ENCODE data around the gene LILRB4.
"Not testable (repeated sequence)": the region's sequence is repeated elsewhere in the genome, so short reads cannot be mapped to it uniquely, and the experiment has no call there.

LILRB4 gene

DNA sequence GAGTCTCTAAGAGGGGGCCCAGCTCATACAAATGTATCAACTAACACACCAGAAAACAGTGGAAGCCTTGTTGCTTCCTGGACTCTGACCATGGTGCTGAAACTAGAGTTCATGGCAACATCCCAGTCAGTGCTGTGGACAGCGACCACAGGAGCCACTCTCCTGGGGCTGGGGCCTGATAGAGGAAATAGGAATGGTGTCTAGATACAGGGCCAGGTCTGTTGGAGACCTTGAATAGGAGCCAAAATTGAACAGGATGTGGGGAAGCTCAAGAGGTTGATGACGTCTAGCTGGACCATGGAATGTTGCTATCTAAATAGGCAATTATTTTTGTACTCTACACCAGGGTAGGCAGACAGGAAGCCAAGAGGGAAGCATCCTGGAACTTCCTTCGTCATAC lies 21.7 kb downstream of the LILRB4 start:
- no peak overlapping the region for H3K4me3 ChIP-seq (replicated peaks; ENCODE audit: low read depth, low read length)
- DNase-seq (ENCODE audit: extremely low read depth, low read depth), result no peak
- TF ChIP-seq, protein P1, sequence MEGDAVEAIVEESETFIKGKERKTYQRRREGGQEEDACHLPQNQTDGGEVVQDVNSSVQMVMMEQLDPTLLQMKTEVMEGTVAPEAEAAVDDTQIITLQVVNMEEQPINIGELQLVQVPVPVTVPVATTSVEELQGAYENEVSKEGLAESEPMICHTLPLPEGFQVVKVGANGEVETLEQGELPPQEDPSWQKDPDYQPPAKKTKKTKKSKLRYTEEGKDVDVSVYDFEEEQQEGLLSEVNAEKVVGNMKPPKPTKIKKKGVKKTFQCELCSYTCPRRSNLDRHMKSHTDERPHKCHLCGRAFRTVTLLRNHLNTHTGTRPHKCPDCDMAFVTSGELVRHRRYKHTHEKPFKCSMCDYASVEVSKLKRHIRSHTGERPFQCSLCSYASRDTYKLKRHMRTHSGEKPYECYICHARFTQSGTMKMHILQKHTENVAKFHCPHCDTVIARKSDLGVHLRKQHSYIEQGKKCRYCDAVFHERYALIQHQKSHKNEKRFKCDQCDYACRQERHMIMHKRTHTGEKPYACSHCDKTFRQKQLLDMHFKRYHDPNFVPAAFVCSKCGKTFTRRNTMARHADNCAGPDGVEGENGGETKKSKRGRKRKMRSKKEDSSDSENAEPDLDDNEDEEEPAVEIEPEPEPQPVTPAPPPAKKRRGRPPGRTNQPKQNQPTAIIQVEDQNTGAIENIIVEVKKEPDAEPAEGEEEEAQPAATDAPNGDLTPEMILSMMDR (IDR thresholded peaks at IDR 0.05; ENCODE audit: low read depth, low read length, missing control alignments), result no peak

DNA sequence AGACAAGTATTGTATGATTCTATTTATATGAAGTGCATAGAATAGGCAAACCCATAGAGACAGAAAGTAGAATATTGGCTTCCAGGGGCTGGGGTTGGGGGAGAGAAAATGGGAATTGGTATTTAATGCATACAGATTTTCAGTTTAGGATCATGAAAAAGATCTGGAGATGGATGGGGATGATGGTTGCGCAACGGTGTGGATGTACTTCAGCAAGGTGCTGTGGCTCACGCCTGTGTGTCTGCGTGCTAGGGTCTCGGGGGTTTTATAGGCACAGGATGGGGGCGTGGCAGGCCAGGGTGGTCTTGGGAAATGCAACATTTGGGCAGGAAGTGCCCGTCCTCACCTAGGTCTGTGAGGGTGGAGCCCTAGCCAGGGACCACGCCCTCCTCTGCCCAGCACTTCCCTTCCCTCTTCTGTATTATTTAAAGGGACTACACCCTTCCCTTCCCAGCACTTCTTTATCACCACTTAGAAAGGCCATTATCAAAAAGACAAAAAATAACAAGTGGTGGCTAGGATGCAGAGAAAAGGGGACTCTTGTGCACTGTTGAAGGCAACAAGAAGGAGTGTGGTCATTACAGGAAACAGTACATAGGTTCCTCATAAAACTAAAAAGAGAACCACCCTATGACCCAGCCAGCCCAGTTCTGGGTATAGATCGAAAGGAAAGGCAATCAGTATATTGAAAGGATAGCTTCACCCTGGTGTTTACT lies 29.0 kb downstream of the LILRB4 start:
- no peak for DNase-seq (ENCODE audit: extremely low read depth, low read depth)
- no peak overlapping the region for H3K4me3 ChIP-seq (replicated peaks; ENCODE audit: low read depth, low read length)
- TF ChIP-seq, protein P1 (IDR thresholded peaks at IDR 0.05; ENCODE audit: low read depth, low read length, missing control alignments), result no peak

DNA sequence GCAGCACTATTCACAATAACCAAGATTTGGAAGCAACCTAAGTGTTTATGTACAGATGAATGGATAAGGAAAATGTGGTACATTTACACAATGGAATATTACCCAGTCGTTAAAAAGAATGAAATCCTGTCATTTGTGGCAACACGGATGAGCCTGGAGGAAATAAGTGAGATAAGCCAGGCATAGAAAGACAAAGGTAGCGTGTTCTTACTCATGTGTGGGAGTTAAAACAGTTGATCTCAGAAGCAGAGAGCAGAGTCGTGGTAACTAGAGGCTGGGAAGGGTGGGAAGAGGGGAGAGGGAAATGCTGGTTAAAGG lies 29.5 kb downstream of the LILRB4 start:
- TF ChIP-seq, protein P1 (IDR thresholded peaks at IDR 0.05; ENCODE audit: low read depth, low read length, missing control alignments), result no peak
- no peak for DNase-seq (ENCODE audit: extremely low read depth, low read depth)
- H3K4me3 ChIP-seq (replicated peaks; ENCODE audit: low read depth, low read length), result no peak overlapping the region

DNA sequence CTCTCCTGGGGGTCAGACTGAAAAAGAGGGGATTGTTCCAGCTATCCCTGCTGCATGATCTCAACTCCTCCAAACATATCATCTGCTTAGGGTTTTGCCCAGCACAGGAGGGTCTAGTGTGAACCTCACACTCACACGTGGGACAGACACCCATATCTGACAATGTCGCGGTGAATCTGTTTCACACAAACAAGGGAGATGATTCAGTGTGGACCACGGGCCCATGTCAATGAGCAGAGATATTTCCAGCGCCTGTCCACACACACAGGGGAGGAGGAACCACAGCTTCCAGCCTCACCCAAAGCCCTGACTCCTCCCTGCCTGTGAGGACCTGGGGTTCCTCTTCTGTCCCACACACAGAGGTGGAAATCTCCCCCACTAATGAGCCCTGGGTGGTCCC lies 31.9 kb downstream of the LILRB4 start:
- DNase-seq (ENCODE audit: extremely low read depth, low read depth), result no peak
- H3K4me3 ChIP-seq (replicated peaks; ENCODE audit: low read depth, low read length), result no peak overlapping the region
- TF ChIP-seq, protein P1 (IDR thresholded peaks at IDR 0.05; ENCODE audit: low read depth, low read length, missing control alignments), result no peak

DNA sequence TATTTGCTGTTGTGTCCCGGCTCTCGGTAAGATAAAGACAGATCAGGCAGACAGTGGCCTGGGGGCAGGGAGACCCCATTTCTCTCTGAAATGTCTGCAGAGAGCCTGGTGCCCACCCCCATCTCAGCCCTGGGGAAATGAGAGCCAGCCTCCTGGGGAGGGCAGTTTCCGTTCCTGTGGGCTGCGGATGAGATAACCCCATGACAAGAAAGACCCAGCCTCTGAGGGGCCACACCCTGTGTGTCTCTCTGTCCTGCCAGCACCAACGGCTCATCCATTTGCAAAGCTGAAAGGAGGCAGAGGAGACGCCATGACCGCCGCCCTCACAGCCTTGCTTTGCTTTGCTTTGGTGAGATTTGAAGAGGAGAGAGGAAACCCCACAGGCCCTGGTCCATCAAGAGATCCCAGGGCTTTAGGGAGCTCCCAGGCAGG lies 33.3 kb downstream of the LILRB4 start:
- TF ChIP-seq, protein P1 (IDR thresholded peaks at IDR 0.05; ENCODE audit: low read depth, low read length, missing control alignments), result no peak
- DNase-seq (ENCODE audit: extremely low read depth, low read depth), result no peak
- no peak overlapping the region for H3K4me3 ChIP-seq (replicated peaks; ENCODE audit: low read depth, low read length)

DNA sequence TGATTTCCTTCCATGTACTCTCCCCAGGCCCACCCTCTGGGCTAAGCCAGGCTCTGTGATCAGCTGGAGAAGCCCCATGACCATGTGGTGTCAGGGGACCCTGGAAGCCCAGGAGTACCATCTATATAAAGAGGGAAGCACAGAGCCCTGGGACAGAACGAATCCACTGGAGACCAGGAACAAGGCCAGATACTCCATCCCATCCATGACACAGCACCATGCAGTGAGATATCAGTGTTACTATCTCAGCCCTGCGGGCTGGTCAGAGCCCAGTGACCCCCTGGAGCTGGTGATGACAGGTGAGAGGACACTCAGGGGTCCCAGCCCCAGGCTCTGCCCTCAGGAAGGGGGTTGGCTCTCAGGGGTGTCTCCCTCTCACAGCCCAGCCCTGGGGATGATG lies 34.0 kb downstream of the LILRB4 start:
- no peak overlapping the region for H3K4me3 ChIP-seq (replicated peaks; ENCODE audit: low read depth, low read length)
- TF ChIP-seq, protein P1 (IDR thresholded peaks at IDR 0.05; ENCODE audit: low read depth, low read length, missing control alignments), result no peak
- no peak for DNase-seq (ENCODE audit: extremely low read depth, low read depth)

DNA sequence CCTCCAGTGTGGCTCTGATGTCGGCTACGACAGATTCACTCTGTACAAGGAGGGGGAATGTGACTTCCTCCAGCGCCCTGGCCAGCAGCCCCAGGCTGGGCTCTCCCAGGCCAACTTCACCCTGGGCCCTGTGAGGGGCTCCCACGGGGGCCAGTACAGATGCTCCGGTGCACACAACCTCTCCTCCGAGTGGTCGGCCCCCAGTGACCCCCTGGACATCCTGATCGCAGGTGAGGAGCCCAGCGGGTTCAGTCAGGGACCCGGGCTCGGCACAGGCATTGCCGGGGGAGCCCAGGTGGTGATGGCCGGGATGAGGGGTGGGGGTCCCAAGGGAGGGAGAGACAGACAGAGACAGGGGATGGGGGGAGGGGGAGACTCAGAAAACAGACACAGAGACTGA lies 34.9 kb downstream of the LILRB4 start:
- not testable (repeated sequence) for H3K4me3 ChIP-seq (replicated peaks; ENCODE audit: low read depth, low read length); DNase-seq (ENCODE audit: extremely low read depth, low read depth)

Data from HFF-Myc (cell line).